ENCODE data around the gene NME1. TPM values are rescaled to one million over a fixed set of nuclear protein-coding genes. Genes with fewer than 3 reads are reported as not detected.

Gene NME1
- total RNA-seq, 2 experiments from 2014 or later: 158 to 221 TPM

DNA sequence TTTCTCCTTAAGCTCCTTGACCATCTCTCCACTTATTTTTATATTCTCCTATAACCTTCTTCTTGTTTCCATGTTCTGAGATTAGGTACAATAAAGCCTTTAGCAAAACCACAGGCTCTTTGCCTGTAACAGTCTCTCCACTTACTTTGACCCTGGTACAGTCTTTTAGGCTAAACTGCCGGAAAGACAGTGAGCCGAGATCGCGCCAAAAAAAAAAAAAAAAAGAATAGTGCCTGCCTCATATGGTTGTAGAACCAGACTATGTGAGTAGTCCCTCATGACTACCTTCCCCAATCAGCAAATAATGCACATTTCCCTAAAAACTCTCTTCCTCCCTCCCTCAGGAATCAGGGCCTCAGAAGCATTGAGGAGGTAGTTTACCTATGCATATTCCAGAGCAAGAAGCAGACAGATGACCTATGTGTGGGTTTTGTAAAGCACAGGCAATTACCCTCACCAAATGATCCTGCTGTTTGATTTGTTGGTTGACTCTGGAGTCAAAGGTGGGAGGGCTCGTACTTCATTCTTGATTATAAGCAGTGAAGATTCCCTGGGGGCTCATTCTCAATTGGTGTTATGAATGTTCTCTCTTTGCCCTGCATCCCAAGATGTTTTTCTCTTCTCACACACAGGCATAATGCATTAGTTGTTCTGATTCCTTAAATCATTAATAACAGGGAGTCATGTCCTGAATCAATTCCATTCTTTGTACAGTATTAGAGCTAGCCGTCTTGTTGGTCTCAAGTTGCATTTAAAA lies 8.9 kb upstream of the NME1 start:
- Histone ChIP-seq H3K79me2 (ENCODE audit: insufficient read depth, low read depth, low read length) (no peaks in the 10 kb centered on the region), H4K20me1 (ENCODE audit: insufficient read depth, low read length) (no peaks in the 10 kb centered on the region), H3K9me2 (ENCODE audit: insufficient read depth, low read length) (no peaks in the 10 kb centered on the region), H3K27ac (ENCODE audit: low read depth, low read length, poor library complexity, severe bottlenecking) (no peak overlapping the region), H3K36me3 (ENCODE audit: insufficient read depth, low read length) (no peaks in the 10 kb centered on the region), H3K9me3 (ENCODE audit: low read length) (no peaks in the 10 kb centered on the region), H3K4me3 (ENCODE audit: low read depth, low read length, poor library complexity, severe bottlenecking) (no peak overlapping the region), H3K4me1 (ENCODE audit: insufficient read depth, low read length, poor library complexity, severe bottlenecking) (no peaks in the 10 kb centered on the region), H2AFZ (ENCODE audit: low read length) (no peak overlapping the region), H3K4me2 (ENCODE audit: low read length) (no peak overlapping the region)
- TF ChIP-seq EZH2phosphoT487 (IDR thresholded peaks at IDR 0.05; ENCODE audit: borderline replicate concordance, low read depth, low read length): no peak
- TF ChIP-seq, protein P1, sequence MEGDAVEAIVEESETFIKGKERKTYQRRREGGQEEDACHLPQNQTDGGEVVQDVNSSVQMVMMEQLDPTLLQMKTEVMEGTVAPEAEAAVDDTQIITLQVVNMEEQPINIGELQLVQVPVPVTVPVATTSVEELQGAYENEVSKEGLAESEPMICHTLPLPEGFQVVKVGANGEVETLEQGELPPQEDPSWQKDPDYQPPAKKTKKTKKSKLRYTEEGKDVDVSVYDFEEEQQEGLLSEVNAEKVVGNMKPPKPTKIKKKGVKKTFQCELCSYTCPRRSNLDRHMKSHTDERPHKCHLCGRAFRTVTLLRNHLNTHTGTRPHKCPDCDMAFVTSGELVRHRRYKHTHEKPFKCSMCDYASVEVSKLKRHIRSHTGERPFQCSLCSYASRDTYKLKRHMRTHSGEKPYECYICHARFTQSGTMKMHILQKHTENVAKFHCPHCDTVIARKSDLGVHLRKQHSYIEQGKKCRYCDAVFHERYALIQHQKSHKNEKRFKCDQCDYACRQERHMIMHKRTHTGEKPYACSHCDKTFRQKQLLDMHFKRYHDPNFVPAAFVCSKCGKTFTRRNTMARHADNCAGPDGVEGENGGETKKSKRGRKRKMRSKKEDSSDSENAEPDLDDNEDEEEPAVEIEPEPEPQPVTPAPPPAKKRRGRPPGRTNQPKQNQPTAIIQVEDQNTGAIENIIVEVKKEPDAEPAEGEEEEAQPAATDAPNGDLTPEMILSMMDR (conservative IDR thresholded peaks at IDR 0.05; ENCODE audit: low read length): no peak
- intact Hi-C loops (cut with micrococcal nuclease; ENCODE audit: unreplicated experiment): no loop called here
- BruUV-seq (replicated peaks): no TSS peak
- no peak for DNase-seq (ENCODE audit: low spot score)
- POLR2A ChIA-PET: no interaction called here
- CTCF ChIA-PET (ENCODE audit: unreplicated experiment): no interaction called here

DNA sequence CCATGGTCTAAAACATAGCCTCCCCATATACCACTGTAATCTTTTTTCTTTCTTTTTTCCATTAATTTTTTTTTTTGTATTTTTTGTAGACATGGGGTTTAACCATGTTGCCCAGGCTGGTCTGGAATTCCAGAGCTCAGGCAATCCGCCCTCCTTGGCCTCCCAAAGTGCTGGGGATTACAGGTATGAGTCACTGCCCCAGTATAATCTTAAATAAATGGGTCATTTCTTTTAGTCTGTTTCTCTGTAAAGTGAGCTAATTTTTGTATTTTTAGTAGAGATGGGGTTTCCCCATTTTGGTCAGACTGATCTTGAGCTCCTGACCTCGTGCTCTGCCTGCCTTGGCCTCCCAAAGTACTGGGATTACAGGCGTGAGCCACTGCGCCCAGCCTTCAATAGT lies 5.7 kb upstream of the NME1 start:
- no peak overlapping the region for H2AFZ ChIP-seq (ENCODE audit: low read length)
- no TSS peak for BruUV-seq (replicated peaks)
- no peak for TF ChIP-seq EZH2phosphoT487 (IDR thresholded peaks at IDR 0.05; ENCODE audit: borderline replicate concordance, low read depth, low read length)
- TF ChIP-seq, protein P1 (conservative IDR thresholded peaks at IDR 0.05; ENCODE audit: low read length): no peak
- H3K9me2 ChIP-seq (ENCODE audit: insufficient read depth, low read length): no peaks in the 10 kb centered on the region
- H3K79me2 ChIP-seq (ENCODE audit: insufficient read depth, low read depth, low read length): no peaks in the 10 kb centered on the region
- H3K36me3 ChIP-seq (ENCODE audit: insufficient read depth, low read length): no peaks in the 10 kb centered on the region
- CTCF ChIA-PET (ENCODE audit: unreplicated experiment): no interaction called here
- no peak overlapping the region for H3K27ac ChIP-seq (ENCODE audit: low read depth, low read length, poor library complexity, severe bottlenecking)
- no peaks in the 10 kb centered on the region for H3K9me3 ChIP-seq (ENCODE audit: low read length)
- POLR2A ChIA-PET: interaction anchor here (0.6 to 1.7 kb wide), 5 partner anchors 10 to 409 kb away, joined by 3 to 4 read pairs (median 3); no protein-coding TSS in a partner anchor
- peaks cover 5% of the 10 kb centered on the region for H3K4me1 ChIP-seq (ENCODE audit: insufficient read depth, low read length, poor library complexity, severe bottlenecking)
- intact Hi-C loops (cut with micrococcal nuclease; ENCODE audit: unreplicated experiment): no loop called here
- no peaks in the 10 kb centered on the region for H4K20me1 ChIP-seq (ENCODE audit: insufficient read depth, low read length)
- H3K4me2 ChIP-seq (ENCODE audit: low read length): no peak overlapping the region
- H3K4me3 ChIP-seq (ENCODE audit: low read depth, low read length, poor library complexity, severe bottlenecking): no peak overlapping the region
- no peak for DNase-seq (ENCODE audit: low spot score)

DNA sequence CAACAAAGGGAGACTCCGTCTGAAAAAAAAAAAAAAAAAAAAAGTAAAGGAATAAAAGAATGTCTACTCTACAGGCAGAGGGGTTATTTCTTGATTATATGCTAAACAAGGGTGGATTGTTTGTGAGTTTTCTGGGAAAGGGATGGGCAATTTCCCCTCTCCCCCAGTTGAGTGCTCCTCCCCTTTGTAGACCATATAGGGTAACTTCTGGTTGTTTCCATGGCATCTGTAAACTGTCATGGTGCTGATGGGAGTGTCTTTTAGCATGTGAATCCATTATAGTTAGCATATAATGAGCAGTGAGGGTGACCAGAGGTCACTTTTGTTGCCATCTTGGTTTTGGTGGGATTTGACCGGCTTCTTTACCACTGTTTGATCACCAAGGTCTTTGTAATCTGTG lies 4.2 kb upstream of the NME1 start:
- ChIA-PET POLR2A (interaction anchor here (0.6 kb wide), 1 partner anchor 38 kb away, joined by 3 read pairs; no protein-coding TSS in a partner anchor), CTCF (ENCODE audit: unreplicated experiment) (no interaction called here)
- H2AFZ ChIP-seq (ENCODE audit: low read length): no peak overlapping the region
- no peak overlapping the region for H3K4me2 ChIP-seq (ENCODE audit: low read length)
- H4K20me1 ChIP-seq (ENCODE audit: insufficient read depth, low read length): no peaks in the 10 kb centered on the region
- H3K4me1 ChIP-seq (ENCODE audit: insufficient read depth, low read length, poor library complexity, severe bottlenecking): peaks cover 9% of the 10 kb centered on the region
- 0 out of 2 replicates have a peak, but pooled peaks cover 4% of the 10 kb centered on the region for H3K36me3 ChIP-seq (ENCODE audit: insufficient read depth, low read length)
- no peak for DNase-seq (ENCODE audit: low spot score)
- intact Hi-C loops (cut with micrococcal nuclease; ENCODE audit: unreplicated experiment): no loop called here
- no peak for TF ChIP-seq EZH2phosphoT487 (IDR thresholded peaks at IDR 0.05; ENCODE audit: borderline replicate concordance, low read depth, low read length)
- TF ChIP-seq, protein P1 (conservative IDR thresholded peaks at IDR 0.05; ENCODE audit: low read length): no peak
- H3K27ac ChIP-seq (ENCODE audit: low read depth, low read length, poor library complexity, severe bottlenecking): no peak overlapping the region
- peaks cover 7% of the 10 kb centered on the region for H3K79me2 ChIP-seq (ENCODE audit: insufficient read depth, low read depth, low read length)
- no peaks in the 10 kb centered on the region for H3K9me3 ChIP-seq (ENCODE audit: low read length)
- H3K9me2 ChIP-seq (ENCODE audit: insufficient read depth, low read length): no peaks in the 10 kb centered on the region
- BruUV-seq (replicated peaks): no TSS peak
- H3K4me3 ChIP-seq (ENCODE audit: low read depth, low read length, poor library complexity, severe bottlenecking): no peak overlapping the region
